ENCODE measurements around the gene DLEC1. TPM values are rescaled to one million over a fixed set of nuclear protein-coding genes. Genes with fewer than 3 reads are reported as not detected.

The DLEC1 gene
- total and polyA plus RNA-seq, 9 of the 15 experiments (the other 6 are each of a cell fraction or from before 2014, with no cell fraction given): 0.07 to 0.08 TPM; not detected in 7

GRCh38 chr3:37996785-37997301 is 42.2 kb upstream of the DLEC1 start (continued):
- TF ChIP-seq ZNF318 (IDR thresholded peaks at IDR 0.05; ENCODE audit: borderline replicate concordance in 1 of 2, low read depth in 1 of 2) (no peak), ZMIZ1 (IDR thresholded peaks at IDR 0.05; ENCODE audit: low read depth in 2 of 2, low read length in 2 of 2) (no peak), E2F6 (IDR thresholded peaks at IDR 0.05; ENCODE audit: borderline replicate concordance in 1 of 2, extremely low read depth in 1 of 2, insufficient read depth in 1 of 2, insufficient read length in 1 of 2, low read depth in 1 of 2, low read length in 1 of 2, poor library complexity in 1 of 2, severe bottlenecking in 1 of 2) (peak; percentile 68 to 74), CEBPZ (IDR thresholded peaks at IDR 0.05; ENCODE audit: borderline replicate concordance, low read depth, low read length) (no peak), TAF9B (IDR thresholded peaks at IDR 0.05; ENCODE audit: partially characterized antibody) (no peak), ZNF165 (CRISPR knock-in tag; IDR thresholded peaks at IDR 0.05; ENCODE audit: borderline replicate concordance) (no peak)
